ENCODE results near the gene BCAS3. TPM values are rescaled to one million over a fixed set of nuclear protein-coding genes. Genes with fewer than 3 reads are reported as not detected.

The BCAS3 gene
- total RNA-seq, 1 donor from 2014 or later = 44.8 TPM

DNA sequence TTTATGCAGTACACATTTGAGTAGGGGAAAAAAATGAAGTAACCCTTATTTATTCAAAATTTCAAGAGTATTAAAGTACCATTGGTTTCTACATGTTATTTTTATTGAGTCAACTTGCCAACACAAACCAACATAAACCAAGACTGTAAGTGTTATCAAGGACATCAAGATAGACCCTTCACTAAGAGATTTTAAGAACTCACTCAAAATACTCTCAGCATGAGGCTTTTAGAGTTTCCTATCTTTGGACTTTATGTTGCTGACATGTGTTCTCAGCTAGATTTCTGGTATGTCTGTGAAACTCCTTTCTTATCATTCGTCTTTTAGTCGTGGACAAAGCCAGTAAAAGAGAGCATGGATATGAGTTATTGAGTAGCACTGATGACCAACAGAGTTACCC, 509.4 kb downstream of the BCAS3 start:
- TF ChIP-seq CTCF (IDR thresholded peaks at IDR 0.05; ENCODE audit: partially characterized antibody, unreplicated experiment) = no peak
- Mint-ChIP-seq H3K36me3 (ENCODE audit: unreplicated experiment) (no peaks in the 10 kb centered on the region), H3K9me3 (ENCODE audit: unreplicated experiment) (no peaks in the 10 kb centered on the region), H3K27ac (ENCODE audit: unreplicated experiment) (no peak overlapping the region), H3K4me3 (ENCODE audit: unreplicated experiment) (no peak overlapping the region), H3K4me1 (ENCODE audit: low read depth, unreplicated experiment) (peaks cover 5% of the 10 kb centered on the region), H3K27me3 (ENCODE audit: unreplicated experiment) (no peaks in the 10 kb centered on the region)
- DNase-seq = no peak

DNA sequence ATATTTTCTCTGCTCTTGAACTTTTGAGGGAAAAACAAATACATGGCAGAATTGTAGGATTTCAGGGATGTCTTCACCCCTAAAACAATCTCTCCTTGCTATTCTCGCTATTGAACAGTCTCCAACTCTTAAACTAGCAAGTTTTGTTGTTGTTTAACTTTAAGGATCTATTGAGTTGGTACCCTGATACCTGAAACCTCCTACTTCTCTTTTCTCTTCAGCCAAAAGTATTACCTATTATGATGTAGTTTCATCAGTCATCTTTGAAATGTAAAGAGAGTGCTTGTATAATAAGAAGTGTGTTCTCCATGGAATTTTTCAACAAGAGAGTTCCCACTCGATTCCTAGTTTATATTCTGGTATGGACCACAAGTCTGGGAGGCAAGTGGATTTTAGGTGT, 510.4 kb downstream of the BCAS3 start:
- TF ChIP-seq CTCF (IDR thresholded peaks at IDR 0.05; ENCODE audit: partially characterized antibody, unreplicated experiment) = no peak
- Mint-ChIP-seq H3K36me3 (ENCODE audit: unreplicated experiment) (no peaks in the 10 kb centered on the region), H3K9me3 (ENCODE audit: unreplicated experiment) (no peaks in the 10 kb centered on the region), H3K27me3 (ENCODE audit: unreplicated experiment) (no peaks in the 10 kb centered on the region), H3K27ac (ENCODE audit: unreplicated experiment) (no peak overlapping the region), H3K4me1 (ENCODE audit: low read depth, unreplicated experiment) (peaks cover 5% of the 10 kb centered on the region), H3K4me3 (ENCODE audit: unreplicated experiment) (no peak overlapping the region)
- no peak for DNase-seq

GRCh38 chr17:61189968-61190367, 512.3 kb downstream of the BCAS3 start:
- H3K9me3 Mint-ChIP-seq (ENCODE audit: unreplicated experiment) = no peaks in the 10 kb centered on the region
- H3K4me3 Mint-ChIP-seq (ENCODE audit: unreplicated experiment) = no peak overlapping the region
- H3K36me3 Mint-ChIP-seq (ENCODE audit: unreplicated experiment) = no peaks in the 10 kb centered on the region
- H3K27ac Mint-ChIP-seq (ENCODE audit: unreplicated experiment) = no peak overlapping the region
- no peaks in the 10 kb centered on the region for H3K27me3 Mint-ChIP-seq (ENCODE audit: unreplicated experiment)
- no peak for TF ChIP-seq CTCF (IDR thresholded peaks at IDR 0.05; ENCODE audit: partially characterized antibody, unreplicated experiment)
- DNase-seq = no peak
- peaks cover 5% of the 10 kb centered on the region for H3K4me1 Mint-ChIP-seq (ENCODE audit: low read depth, unreplicated experiment)

DNA sequence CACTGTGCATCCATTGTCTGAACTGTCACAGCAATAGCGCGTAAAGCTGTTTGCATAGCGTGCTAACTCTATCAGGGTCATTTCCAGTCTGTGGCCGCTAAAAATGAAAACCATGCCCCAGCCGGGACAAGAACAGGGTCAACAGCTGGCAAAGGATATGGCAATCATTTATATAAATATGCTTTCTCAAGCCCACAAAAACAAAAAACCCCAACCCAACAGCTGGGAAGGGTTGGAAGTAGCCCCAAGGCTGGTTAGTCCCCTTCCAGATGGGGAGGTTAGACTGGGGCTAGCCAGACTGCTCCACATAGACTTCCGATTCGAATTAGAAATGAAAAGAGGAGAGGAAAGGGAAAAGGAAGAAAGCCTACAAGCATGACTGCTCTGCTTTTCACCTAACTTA, 518.7 kb downstream of the BCAS3 start:
- no peak for DNase-seq
- Mint-ChIP-seq H3K36me3 (ENCODE audit: unreplicated experiment) (no peaks in the 10 kb centered on the region), H3K27ac (ENCODE audit: unreplicated experiment) (no peak overlapping the region), H3K4me1 (ENCODE audit: low read depth, unreplicated experiment) (peaks cover 3% of the 10 kb centered on the region), H3K27me3 (ENCODE audit: unreplicated experiment) (no peaks in the 10 kb centered on the region), H3K9me3 (ENCODE audit: unreplicated experiment) (no peaks in the 10 kb centered on the region), H3K4me3 (ENCODE audit: unreplicated experiment) (no peak overlapping the region)
- TF ChIP-seq CTCF (IDR thresholded peaks at IDR 0.05; ENCODE audit: partially characterized antibody, unreplicated experiment) = no peak

DNA sequence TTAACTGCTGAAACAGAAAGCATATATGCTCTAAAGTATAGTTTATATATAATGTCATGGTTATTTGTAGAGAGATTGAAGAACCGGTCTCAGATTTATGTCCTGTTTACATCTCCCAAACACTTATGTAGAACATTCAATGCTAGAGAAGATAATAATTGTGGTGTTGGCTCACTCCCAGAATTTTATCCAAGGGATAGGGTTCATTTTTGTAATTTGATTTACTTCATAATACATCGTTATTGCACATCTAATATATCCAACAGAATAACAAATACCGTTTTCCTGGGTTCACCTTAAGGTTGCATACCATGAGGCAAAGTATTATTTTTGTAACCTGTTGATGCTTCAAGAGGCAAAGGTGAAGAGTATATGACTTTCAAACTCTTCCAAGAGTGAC, 519.1 kb downstream of the BCAS3 start:
- TF ChIP-seq CTCF (IDR thresholded peaks at IDR 0.05; ENCODE audit: partially characterized antibody, unreplicated experiment) = no peak
- H3K9me3 Mint-ChIP-seq (ENCODE audit: unreplicated experiment) = no peaks in the 10 kb centered on the region
- H3K27ac Mint-ChIP-seq (ENCODE audit: unreplicated experiment) = no peak overlapping the region
- H3K4me1 Mint-ChIP-seq (ENCODE audit: low read depth, unreplicated experiment) = peaks cover 3% of the 10 kb centered on the region
- H3K4me3 Mint-ChIP-seq (ENCODE audit: unreplicated experiment) = no peak overlapping the region
- H3K27me3 Mint-ChIP-seq (ENCODE audit: unreplicated experiment) = no peaks in the 10 kb centered on the region
- no peak for DNase-seq
- no peaks in the 10 kb centered on the region for H3K36me3 Mint-ChIP-seq (ENCODE audit: unreplicated experiment)

All from glutamatergic neuron (in vitro differentiated cells).